ENCODE data around the gene CD8B. TPM values are rescaled to one million over a fixed set of nuclear protein-coding genes. Genes with fewer than 3 reads are reported as not detected.

CD8B gene
- total and polyA plus RNA-seq, 2 of the 13 experiments (the other 11 are each of a cell fraction or from before 2014, with no cell fraction given): 0.04 TPM; not detected in 1

- 0 out of 2 replicates have a peak, but pooled peaks have one; percentile 4 for TF ChIP-seq HHEX (CRISPR knock-in tag; IDR thresholded peaks at IDR 0.05)
- peak; percentile 37; the same call in 1 of the 2 replicates for TF ChIP-seq ZNF710 (CRISPR knock-in tag; IDR thresholded peaks at IDR 0.05; ENCODE audit: borderline replicate concordance)
- no peak; the same call in 1 of the 2 replicates for TF ChIP-seq SP2 (CRISPR knock-in tag; IDR thresholded peaks at IDR 0.05)
- TF ChIP-seq ELK4 (CRISPR knock-in tag; IDR thresholded peaks at IDR 0.05; ENCODE audit: borderline replicate concordance): no peak
- TF ChIP-seq ARID5B (CRISPR knock-in tag; IDR thresholded peaks at IDR 0.05): no peak
- peak; percentile 42; the same call in 1 of the 2 replicates for TF ChIP-seq ZBTB2 (CRISPR knock-in tag; IDR thresholded peaks at IDR 0.05; ENCODE audit: low read depth)
- TF ChIP-seq JUN (CRISPR knock-in tag; IDR thresholded peaks at IDR 0.05): no peak; the same call in 1 of the 2 replicates
- no peak for TF ChIP-seq ZNF451 (CRISPR knock-in tag; IDR thresholded peaks at IDR 0.05)
- TF ChIP-seq ZNF512 (CRISPR knock-in tag; IDR thresholded peaks at IDR 0.05): no peak
- TF ChIP-seq PITX1 (CRISPR knock-in tag; IDR thresholded peaks at IDR 0.05): no peak
- TF ChIP-seq TFDP1 (CRISPR knock-in tag; IDR thresholded peaks at IDR 0.05; ENCODE audit: borderline replicate concordance): peak; percentile 72
- TF ChIP-seq ZNF816 (CRISPR knock-in tag; IDR thresholded peaks at IDR 0.05; ENCODE audit: borderline replicate concordance): no peak
- peak; percentile 10; the same call in 1 of the 2 replicates for TF ChIP-seq KDM3A (CRISPR knock-in tag; IDR thresholded peaks at IDR 0.05; ENCODE audit: low read depth)
- TF ChIP-seq ZNF777 (CRISPR knock-in tag; IDR thresholded peaks at IDR 0.05): peak; percentile 66; the same call in 1 of the 2 replicates
- TF ChIP-seq GFI1 (CRISPR knock-in tag; IDR thresholded peaks at IDR 0.05; ENCODE audit: borderline replicate concordance): peak; percentile 5
- no peak for TF ChIP-seq CEBPG (CRISPR knock-in tag; IDR thresholded peaks at IDR 0.05)
- TF ChIP-seq FOXK1 (CRISPR knock-in tag; IDR thresholded peaks at IDR 0.05; ENCODE audit: borderline replicate concordance, low read depth): no peak; the same call in 1 of the 2 replicates
These were observed 54.0 kb downstream of the CD8B start (continued) for GRCh38 chr2:86807468-86808275.
